Neutrophil (primary cell): ENCODE measurements around the gene APOA4.

Experiments used
- H3K27ac ChIP-seq: fragments of 200-600 bp; sonication (generic); 2 replicates; pipeline ENCODE4 v1.5.1; 2016; ENCODE audit warnings: mild to moderate bottlenecking, moderate library complexity
- H3K27me3 ChIP-seq: fragments of 200-600 bp; sonication (generic); 2 replicates; pipeline ENCODE4 v1.6.0; 2016; ENCODE audit warnings: mild to moderate bottlenecking
- H3K36me3 ChIP-seq: fragments of 200-600 bp; sonication (generic); 2 replicates; pipeline ENCODE4 v1.5.1; 2017
- H3K4me1 ChIP-seq, 2 experiments: fragments of 200-600 bp in 1 of 2; sonication (generic) in 1 of 2; 1 replicate in 1 of 2; 2 replicates in 1 of 2; pipeline versions ENCODE4 v1.5.1 to v1.6.1; 2013 to 2016; ENCODE audit warnings: low read depth in 1 of 2, low read length in 1 of 2, mild to moderate bottlenecking in 1 of 2, moderate library complexity in 1 of 2; ENCODE audit not compliant: control insufficient read depth in 1 of 2, insufficient read depth in 1 of 2
- H3K4me3 ChIP-seq, 2 experiments: fragments of 200-600 bp in 1 of 2; sonication (generic) in 1 of 2; 1 replicate in 1 of 2; 2 replicates in 1 of 2; pipeline ENCODE4 v1.5.1; 2013 to 2016; ENCODE audit warnings: low read depth in 1 of 2, low read length in 1 of 2, mild to moderate bottlenecking in 1 of 2, moderate library complexity in 1 of 2
- H3K9me3 ChIP-seq: fragments of 200-600 bp; sonication (generic); 2 replicates; pipeline ENCODE4 v1.5.1; 2016
- TF ChIP-seq, protein P1 (sequence below): fragments of 200-600 bp; sonication (generic); IDR thresholded peaks from 2 replicates; pipeline ENCODE4 v1.5.1; 2016; ENCODE audit warnings: antibody characterized with exemption

APOA4 gene

DNA sequence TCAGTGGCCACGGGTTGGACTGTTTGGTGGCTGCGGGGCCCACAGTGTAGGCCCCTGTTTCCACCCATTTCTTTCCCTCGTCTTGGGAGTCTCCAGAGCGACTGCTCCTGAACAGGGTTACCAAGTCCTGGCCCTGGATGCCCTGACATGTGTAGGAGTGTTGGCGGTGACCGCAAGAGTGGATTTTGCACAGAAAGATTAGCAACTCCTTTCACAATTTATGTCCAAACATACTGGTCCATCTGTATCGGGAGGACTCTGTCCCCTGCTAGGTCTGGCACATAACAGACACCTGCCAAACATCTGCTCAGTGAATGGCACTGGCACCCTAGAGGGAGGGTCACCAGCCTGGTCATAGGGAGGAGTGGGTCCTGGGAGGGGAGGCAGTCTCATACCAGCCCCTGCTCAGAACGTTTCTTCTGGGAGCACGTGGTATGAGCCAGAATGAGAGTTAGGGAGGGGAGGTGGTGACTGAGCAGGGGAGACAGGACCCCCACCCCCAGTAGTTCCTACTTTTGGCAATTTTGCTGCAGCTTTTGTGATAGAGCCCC lies 17.7 kb upstream of the APOA4 start:
- Histone ChIP-seq H3K4me1 (peaks cover 4% of the 10 kb centered on the region in 2 experiments), H3K27me3 (peaks cover 6% of the 10 kb centered on the region), H3K27ac (no peak overlapping the region), H3K36me3 (peaks cover 30% of the 10 kb centered on the region), H3K4me3 (no peak overlapping the region), H3K9me3 (no peaks in the 10 kb centered on the region)
- TF ChIP-seq, protein P1, sequence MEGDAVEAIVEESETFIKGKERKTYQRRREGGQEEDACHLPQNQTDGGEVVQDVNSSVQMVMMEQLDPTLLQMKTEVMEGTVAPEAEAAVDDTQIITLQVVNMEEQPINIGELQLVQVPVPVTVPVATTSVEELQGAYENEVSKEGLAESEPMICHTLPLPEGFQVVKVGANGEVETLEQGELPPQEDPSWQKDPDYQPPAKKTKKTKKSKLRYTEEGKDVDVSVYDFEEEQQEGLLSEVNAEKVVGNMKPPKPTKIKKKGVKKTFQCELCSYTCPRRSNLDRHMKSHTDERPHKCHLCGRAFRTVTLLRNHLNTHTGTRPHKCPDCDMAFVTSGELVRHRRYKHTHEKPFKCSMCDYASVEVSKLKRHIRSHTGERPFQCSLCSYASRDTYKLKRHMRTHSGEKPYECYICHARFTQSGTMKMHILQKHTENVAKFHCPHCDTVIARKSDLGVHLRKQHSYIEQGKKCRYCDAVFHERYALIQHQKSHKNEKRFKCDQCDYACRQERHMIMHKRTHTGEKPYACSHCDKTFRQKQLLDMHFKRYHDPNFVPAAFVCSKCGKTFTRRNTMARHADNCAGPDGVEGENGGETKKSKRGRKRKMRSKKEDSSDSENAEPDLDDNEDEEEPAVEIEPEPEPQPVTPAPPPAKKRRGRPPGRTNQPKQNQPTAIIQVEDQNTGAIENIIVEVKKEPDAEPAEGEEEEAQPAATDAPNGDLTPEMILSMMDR = no peak

DNA sequence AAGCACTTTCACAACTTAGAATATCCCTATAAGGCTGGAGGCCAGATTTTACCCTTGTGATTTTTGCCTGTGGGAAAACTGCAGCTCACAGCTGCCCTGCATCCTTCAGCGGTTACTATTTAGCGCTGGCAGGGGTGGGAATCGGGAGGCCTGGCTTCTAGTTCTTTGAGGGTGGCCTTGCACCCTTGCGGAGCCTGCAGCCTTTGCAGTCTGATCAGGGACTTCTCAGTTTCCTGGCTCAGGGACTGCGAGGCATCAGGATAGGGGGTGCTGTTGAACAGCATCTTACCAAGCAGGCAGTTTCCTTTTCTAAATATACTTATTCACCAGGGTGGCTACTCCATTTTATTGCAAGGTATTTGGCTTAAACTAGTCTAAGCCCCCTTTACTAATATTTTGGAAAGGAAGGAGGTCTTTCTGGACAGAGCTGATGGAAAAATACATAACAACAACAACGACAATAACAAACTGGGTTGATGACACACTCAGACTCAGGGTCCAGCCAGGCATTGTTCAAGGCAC lies 17.2 kb upstream of the APOA4 start:
- no peak overlapping the region for H3K27ac ChIP-seq
- no peak overlapping the region for H3K4me3 ChIP-seq
- peaks cover 25% of the 10 kb centered on the region for H3K36me3 ChIP-seq
- no peaks in the 10 kb centered on the region for H3K9me3 ChIP-seq
- peaks cover 11% of the 10 kb centered on the region for H3K27me3 ChIP-seq
- peaks cover 9% of the 10 kb centered on the region in 2 experiments for H3K4me1 ChIP-seq
- TF ChIP-seq, protein P1 = no peak

DNA sequence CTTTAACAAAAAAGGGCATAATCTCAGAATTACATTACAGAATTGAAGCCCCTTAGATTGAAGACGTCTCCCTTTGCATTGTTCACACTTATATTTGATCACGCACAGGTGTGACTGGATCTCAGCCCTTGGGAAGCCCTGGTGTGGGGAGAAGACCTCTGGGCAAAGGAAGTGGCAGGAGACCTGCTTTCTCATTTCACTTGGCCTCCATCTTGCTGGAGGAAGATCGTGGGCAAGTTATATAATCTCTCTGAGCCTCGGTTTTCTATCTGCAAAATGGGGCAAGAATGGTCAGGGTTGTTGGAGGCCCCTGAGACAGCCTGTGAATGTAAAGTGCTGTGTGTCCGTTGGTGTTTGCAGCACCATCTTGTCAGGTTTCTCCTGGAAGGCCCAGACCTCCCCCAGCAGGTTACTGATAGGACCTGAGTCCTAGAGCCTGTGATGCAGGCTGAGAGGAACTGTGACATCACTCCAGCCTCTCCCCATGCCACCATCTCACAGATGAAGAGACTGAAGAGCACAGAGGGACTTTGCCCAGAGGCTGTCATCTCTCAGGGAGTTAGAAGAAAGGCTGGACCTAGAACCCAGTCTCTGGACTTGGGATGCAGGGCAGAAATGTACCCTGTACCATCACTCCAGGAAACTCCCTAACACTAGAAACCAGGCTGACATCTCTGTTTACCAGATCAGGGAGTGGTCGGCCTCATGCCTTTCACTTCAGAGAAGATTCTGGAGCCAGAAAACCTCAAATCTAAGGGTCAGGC lies 15.4 kb upstream of the APOA4 start:
- Histone ChIP-seq H3K4me1 (peaks cover 15% of the 10 kb centered on the region in 2 experiments), H3K27me3 (peaks cover 19% of the 10 kb centered on the region), H3K36me3 (peaks cover 9% of the 10 kb centered on the region), H3K4me3 (no peak overlapping the region), H3K27ac (no peak overlapping the region), H3K9me3 (no peaks in the 10 kb centered on the region)
- TF ChIP-seq, protein P1 = no peak

DNA sequence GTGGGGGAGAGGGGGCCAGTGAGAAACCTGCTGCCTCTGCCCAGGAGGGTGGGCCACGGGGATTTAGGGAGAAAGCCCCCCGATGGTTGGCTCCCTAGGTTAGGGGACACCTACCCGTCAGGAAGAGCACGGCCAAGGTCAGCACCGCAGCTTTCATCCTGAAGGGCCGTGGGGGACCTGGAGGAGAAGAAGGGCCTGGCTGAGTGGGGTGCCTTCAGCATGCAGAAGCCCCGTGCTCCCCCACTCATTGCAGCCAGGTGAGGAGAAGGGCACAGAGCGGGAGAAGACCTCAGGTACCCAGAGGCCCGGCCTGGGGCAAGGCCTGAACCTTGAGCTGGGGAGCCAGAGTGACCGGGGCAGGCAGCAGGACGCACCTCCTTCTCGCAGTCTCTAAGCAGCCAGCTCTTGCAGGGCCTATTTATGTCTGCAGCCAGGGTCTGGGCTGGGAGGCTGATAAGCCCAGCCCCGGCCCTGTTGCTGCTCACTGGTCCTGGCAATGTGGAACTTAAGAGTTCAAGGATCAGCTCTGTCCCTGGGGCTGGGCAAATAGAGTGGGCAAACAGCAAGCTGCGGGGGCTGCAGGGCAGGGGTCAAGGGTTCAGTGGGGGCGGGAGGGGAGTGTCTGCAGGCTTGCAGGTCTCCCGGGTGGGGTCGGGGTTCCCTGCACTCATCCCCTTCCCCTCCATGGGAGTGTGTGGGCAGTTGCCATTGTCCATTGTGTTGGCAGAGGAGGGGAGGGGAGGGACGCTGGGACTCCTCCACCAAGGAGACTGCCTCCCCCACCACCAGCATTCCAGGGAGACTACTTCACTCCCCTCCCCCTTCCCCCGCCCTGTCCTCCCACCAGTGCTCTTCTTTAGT lies 14.4 kb upstream of the APOA4 start, which contains the start of gene APOA1:
Gene APOA1, minus strand, starts transcription at position 392 of the 861 bp plus-strand sequence. Its CDS starts 235 bp downstream, at position 157.
- TF ChIP-seq, protein P1 = no peak
- Histone ChIP-seq H3K27ac (no peak within 1 kb of the TSS), H3K9me3 (no peaks in the 10 kb centered on the region), H3K4me1 (peaks cover 15% of the 10 kb centered on the region in 2 experiments), H3K4me3 (no peak within 1 kb of the TSS), H3K36me3 (no peaks in the 10 kb centered on the region), H3K27me3 (peaks cover 19% of the 10 kb centered on the region)

DNA sequence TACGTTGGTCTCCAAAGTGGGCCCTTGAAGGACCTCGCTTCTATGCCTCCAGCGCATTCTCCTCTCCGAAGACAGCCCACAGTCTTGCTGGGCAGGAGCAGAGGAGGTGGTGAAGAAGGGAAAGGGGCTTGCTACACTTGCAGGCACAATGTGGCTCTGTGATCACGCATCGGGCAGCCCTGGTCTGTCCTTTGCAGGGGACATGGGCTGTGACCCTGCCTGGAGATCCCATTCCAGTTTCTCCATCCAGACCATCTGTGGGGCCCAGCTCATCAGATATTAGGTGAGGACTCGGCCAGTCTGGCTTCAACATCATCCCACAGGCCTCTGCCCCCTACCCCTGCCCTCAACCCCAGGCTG lies 13.5 kb upstream of the APOA4 start:
- Histone ChIP-seq H3K9me3 (no peaks in the 10 kb centered on the region), H3K27ac (no peak overlapping the region), H3K4me1 (peaks cover 15% of the 10 kb centered on the region in 2 experiments), H3K36me3 (no peaks in the 10 kb centered on the region), H3K27me3 (peaks cover 19% of the 10 kb centered on the region), H3K4me3 (no peak overlapping the region)
- TF ChIP-seq, protein P1 = no peak
